Glutamatergic neuron (in vitro differentiated cells): Measurements from ENCODE around the gene SLC41A1. TPM values are rescaled to one million over a fixed set of nuclear protein-coding genes. Genes with fewer than 3 reads are reported as not detected.

Source experiments
- DNase-seq: peaks from one replicate; pipeline ENCODE4 v3.0.0; 2022
- H3K27ac Mint-ChIP-seq: one replicate; pipeline ENCODE4 v1.8.0; 2020; ENCODE audit warnings: mild to moderate bottlenecking, mixed read lengths, inconsistent platforms; ENCODE audit not compliant: unreplicated experiment
- H3K27me3 Mint-ChIP-seq: one replicate; pipeline ENCODE4 v1.8.0; 2020; ENCODE audit warnings: mild to moderate bottlenecking, moderate library complexity, mixed read lengths, inconsistent platforms; ENCODE audit not compliant: unreplicated experiment
- H3K36me3 Mint-ChIP-seq: one replicate; pipeline ENCODE4 v1.8.0; 2020; ENCODE audit warnings: mild to moderate bottlenecking, mixed read lengths, inconsistent platforms; ENCODE audit not compliant: unreplicated experiment
- H3K4me1 Mint-ChIP-seq: one replicate; pipeline ENCODE4 v1.8.0; 2020; ENCODE audit warnings: mild to moderate bottlenecking, low read depth, mixed read lengths, inconsistent platforms; ENCODE audit not compliant: unreplicated experiment
- H3K4me3 Mint-ChIP-seq: one replicate; pipeline ENCODE4 v1.8.0; 2020; ENCODE audit warnings: mild to moderate bottlenecking, mixed read lengths, inconsistent platforms; ENCODE audit not compliant: unreplicated experiment
- H3K9me3 Mint-ChIP-seq: one replicate; pipeline ENCODE4 v1.8.0; 2020; ENCODE audit warnings: mild to moderate bottlenecking, moderate library complexity, mixed read lengths, inconsistent platforms; ENCODE audit not compliant: unreplicated experiment
- CTCF ChIP-seq: fragments of 200-600 bp; sonication (generic); IDR thresholded peaks from one replicate; pipeline ENCODE4 v1.5.0; 2021; ENCODE audit not compliant: partially characterized antibody, unreplicated experiment
- total RNA-seq: library from RNA; stranded (reverse); fragmentation: NEBNext Ultra II Directional; extraction: Animal tissue kit (Norgen Biotek cat#: 25700); gene quantifications from one replicate; pipeline ENCODE4 v1.2.1, GENCODE V29; 2021; ENCODE audit not compliant: unreplicated experiment

Gene SLC41A1
- total RNA-seq, 1 donor from 2014 or later: 6.2 TPM

- DNase-seq: no peak
- H3K9me3 Mint-ChIP-seq: no peaks in the 10 kb centered on the region
- H3K27me3 Mint-ChIP-seq: peaks cover 3% of the 10 kb centered on the region
- no peaks in the 10 kb centered on the region for H3K36me3 Mint-ChIP-seq
- no peak overlapping the region for H3K4me3 Mint-ChIP-seq
- no peak for TF ChIP-seq CTCF
- no peaks in the 10 kb centered on the region for H3K4me1 Mint-ChIP-seq
- no peak overlapping the region for H3K27ac Mint-ChIP-seq
These were observed 49.0 kb downstream of the SLC41A1 start for GRCh38 chr1:205763980-205764379.

GRCh38 chr1:205760606-205761005, 52.4 kb downstream of the SLC41A1 start:
- H3K9me3 Mint-ChIP-seq: no peaks in the 10 kb centered on the region
- H3K36me3 Mint-ChIP-seq: no peaks in the 10 kb centered on the region
- no peak overlapping the region for H3K4me3 Mint-ChIP-seq
- no peak for DNase-seq
- peaks cover 3% of the 10 kb centered on the region for H3K27me3 Mint-ChIP-seq
- H3K27ac Mint-ChIP-seq: no peak overlapping the region
- no peaks in the 10 kb centered on the region for H3K4me1 Mint-ChIP-seq
- no peak for TF ChIP-seq CTCF

- H3K9me3 Mint-ChIP-seq: peaks cover 3% of the 10 kb centered on the region
- no peak for DNase-seq
- H3K4me3 Mint-ChIP-seq: no peak overlapping the region
- H3K36me3 Mint-ChIP-seq: no peaks in the 10 kb centered on the region
- H3K27ac Mint-ChIP-seq: no peak overlapping the region
- no peaks in the 10 kb centered on the region for H3K27me3 Mint-ChIP-seq
- no peak for TF ChIP-seq CTCF
- H3K4me1 Mint-ChIP-seq: no peaks in the 10 kb centered on the region
These were observed 56.4 kb downstream of the SLC41A1 start for GRCh38 chr1:205756552-205756951.

GRCh38 chr1:205754857-205755256, 58.1 kb downstream of the SLC41A1 start:
- no peak for DNase-seq
- Mint-ChIP-seq H3K9me3 (peaks cover 12% of the 10 kb centered on the region), H3K27ac (no peak overlapping the region), H3K36me3 (no peaks in the 10 kb centered on the region), H3K4me1 (peaks cover 2% of the 10 kb centered on the region), H3K4me3 (no peak overlapping the region), H3K27me3 (peaks cover 3% of the 10 kb centered on the region)
- no peak for TF ChIP-seq CTCF

- H3K9me3 Mint-ChIP-seq: peaks cover 16% of the 10 kb centered on the region
- H3K4me1 Mint-ChIP-seq: peaks cover 16% of the 10 kb centered on the region
- H3K27me3 Mint-ChIP-seq: peaks cover 5% of the 10 kb centered on the region
- H3K27ac Mint-ChIP-seq: peak overlapping the region; percentile 65
- TF ChIP-seq CTCF: no peak
- peak overlapping the region; percentile 89 for H3K4me3 Mint-ChIP-seq
- no peak for DNase-seq
- no peaks in the 10 kb centered on the region for H3K36me3 Mint-ChIP-seq
These were observed 61.9 kb downstream of the SLC41A1 start for GRCh38 chr1:205751036-205751651.
